GM21717 (cell line): ENCODE measurements around the gene NELL1.

Experiments used
- ATAC-seq: cut with Tn5 transposase; IDR thresholded peaks from one replicate; pipeline ENCODE4 v1.9.1; 2021; ENCODE audit warnings: mild to moderate bottlenecking, moderate library complexity; ENCODE audit not compliant: unreplicated experiment

Gene NELL1

DNA sequence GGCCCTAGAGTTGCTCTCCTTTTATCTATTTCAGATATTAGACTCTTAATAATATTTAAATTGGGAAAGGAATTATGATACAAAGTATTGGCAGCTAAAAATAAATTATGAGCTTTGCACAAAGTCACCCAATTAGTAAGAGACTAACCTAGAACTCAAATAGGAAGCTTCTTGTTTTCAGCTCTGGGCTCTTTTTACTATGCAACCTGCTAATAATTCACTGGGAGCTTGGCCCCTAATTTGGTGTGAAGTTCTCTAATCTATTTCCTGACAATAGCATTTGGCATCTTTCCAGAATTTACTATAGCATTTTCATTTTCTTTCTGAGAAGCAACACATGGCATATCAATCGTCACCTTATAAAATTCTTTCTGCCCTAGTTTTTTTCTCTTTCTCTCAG lies 795.8 kb downstream of the NELL1 start:
- no peak for ATAC-seq

DNA sequence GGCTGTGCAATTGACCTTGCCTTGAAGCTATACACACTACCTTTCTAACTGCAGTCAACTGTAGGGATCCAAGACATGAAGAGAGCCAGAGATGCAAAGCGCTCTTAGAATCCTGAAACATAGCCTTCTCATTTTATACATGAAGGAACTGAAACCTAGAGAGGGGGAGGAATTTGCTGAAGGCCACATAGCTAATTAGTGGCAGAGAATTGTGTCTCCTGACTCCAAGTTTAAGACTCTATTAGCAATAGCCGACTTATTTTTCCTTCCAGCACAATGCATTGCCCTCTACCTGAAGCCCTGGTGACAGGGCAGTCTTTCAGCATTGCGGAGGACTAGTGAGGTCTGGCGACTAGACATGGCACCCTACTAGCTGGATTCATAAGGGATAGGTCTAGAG lies 796.5 kb downstream of the NELL1 start:
- ATAC-seq, result no peak

DNA sequence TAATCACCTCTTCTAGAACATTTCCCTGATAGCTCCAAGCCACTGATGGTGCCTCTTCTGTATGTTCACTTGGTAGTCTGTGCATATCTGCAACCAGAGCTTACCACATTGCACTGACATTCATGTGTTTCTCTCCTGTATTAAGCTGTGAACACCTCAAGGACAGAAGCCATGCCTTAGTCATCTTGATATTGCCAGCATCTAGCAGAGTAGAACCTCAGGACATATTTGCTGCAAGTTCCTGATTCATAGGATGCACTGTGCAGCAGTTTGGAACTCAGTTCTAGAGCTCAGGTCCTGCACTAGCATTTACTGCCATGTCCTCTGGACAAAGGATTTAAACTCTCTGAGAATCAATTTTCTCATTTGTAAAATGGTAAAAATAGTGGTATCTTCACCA lies 801.1 kb downstream of the NELL1 start:
- no peak for ATAC-seq

DNA sequence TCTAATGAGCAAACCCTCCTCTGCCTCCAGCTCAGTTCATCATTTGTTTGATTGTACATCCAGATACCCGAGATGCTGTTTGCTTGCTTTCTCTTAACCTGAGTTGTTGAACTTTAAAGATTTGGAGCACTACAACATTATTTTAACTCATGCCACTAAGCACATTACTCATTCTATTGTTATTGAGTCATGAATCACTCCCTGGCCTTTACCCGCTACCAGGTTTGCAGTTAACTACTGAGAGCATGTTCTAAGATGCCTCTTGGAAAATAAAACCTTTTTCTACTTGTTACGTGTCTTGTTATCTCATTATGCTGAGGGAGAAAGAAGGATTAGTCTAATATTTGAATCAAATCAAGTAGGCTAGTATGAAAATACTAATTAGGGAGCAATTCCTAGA lies 802.9 kb downstream of the NELL1 start:
- ATAC-seq, result no peak

DNA sequence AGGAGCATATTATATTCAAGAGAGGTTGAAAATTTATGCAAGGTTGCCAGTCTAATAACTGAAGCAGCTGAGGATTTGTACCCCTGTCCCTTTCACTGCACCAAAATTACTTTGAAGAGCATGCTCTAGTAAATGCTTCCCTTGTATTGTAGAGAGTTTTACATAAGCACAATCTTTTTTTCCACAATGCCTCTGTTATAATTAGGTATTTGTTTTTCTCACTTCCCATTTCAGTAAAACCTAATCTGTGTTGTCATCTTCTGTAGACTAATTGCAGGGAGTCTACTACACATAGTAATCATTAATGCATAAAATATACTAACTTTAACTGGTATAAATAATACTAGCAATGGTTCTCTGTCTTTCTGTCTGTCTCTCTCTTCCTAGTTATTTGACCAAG lies 805.1 kb downstream of the NELL1 start:
- ATAC-seq, result no peak

DNA sequence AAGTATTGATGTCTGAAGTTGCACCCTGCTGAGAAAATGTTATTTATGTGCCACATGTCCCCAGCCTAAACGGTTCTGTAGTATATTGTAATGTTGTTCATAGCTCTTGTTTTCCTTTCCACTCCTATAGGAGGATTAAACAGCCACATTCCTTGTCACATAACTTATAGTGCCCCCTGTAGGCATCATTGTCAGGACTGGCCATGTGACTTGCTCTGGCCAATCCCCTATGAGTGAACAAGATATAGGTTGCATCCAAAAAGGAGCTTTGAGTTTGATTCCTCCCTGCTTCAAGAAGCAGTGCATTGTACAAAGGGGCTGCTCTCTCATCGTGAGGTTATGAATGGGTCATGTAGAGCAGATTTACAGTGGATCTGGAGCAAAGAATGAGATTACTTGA lies 805.9 kb downstream of the NELL1 start:
- ATAC-seq, result no peak

DNA sequence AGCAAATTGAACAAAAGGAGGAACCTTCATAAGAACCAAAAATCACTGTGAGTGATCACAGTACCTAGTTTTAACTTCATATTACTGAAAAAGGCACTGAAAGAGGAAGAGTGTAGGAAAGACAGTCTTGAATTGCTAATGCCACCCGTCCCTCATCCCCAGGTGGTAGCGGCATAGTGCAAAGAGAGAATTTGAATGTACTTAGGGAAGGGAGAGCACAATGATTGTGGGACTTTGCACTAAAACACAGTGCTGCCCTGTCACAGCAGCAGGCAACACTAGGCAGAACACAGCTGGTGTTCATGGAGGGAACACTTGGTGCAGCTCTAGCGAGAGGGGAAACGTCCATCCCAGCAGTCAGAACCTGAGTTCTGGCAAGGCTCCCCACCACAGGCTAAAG lies 807.2 kb downstream of the NELL1 start:
- ATAC-seq, result no peak

DNA sequence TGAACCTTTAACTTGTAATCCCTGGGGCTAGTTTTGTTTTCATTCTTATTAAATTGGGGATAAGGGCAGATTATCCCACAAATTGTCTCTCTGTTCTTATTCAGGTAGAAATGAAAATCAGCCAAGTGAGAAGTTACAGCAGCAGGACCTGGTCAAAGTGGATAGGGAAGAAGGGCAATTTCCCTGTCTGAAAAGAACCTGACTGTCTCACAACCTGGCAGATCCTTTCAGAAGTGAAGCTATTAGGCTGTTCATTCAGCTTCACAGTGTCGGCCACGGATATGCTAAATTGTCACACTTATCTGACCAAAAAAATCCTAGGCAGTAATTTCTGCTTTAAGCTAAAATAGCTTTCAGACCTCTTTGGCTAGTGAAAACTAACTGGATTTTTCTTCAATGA lies 810.9 kb downstream of the NELL1 start:
- no peak for ATAC-seq

DNA sequence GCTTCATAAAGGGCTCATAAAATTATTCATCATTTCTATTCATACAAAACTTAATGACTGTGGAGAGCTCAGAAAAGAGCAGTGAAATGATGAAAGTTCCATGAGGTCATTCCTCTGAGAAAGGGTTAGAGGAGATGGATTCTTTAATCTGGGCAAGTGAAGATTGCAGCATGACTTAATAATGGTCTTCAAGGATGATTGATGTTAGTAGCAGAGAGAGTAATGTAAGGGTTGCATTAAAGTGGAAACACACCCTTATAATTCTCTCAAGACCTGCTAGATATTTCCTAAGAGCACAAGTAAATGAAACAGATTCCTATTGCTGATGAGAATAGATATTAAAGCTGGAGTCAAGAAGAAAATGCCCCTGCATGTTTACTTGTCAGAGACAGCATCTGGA lies 811.9 kb downstream of the NELL1 start:
- no peak for ATAC-seq

DNA sequence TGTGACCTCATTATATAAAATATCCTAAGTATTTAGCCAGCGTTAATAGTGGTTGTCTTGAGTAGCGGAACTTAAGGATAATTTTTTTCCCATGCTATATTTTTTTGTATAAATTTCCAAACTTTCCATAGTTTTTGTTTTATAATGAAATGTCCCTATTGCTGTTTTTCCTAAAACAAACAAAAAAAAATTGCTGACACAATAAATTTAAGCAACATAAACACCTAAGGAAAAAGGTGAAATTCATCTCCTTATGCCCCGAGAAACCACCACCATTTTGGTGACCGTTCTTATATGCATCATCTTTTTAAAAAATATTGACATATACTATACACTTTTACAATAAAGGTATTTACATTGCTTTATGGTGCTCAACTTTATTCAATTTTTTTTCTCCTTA lies 814.7 kb downstream of the NELL1 start:
- ATAC-seq, result no peak

DNA sequence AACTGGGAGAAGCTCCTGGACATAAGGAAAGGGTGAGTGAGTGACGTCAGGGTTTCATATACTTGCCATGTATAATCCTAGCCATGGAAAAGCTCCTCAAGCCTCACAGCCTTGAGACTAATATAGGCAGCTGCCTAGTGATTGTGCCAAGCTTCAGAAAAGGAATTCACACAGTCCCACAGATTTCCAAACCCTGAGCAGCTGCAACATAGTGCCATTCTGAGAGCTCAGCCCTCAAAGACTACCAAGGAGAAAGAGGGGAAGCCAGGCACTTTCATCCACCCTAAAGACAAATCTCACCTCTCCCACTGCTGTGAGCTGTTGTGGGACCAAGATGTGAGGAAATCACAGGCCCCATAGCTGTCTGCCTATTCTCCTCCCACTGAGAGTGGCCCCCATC lies 815.6 kb downstream of the NELL1 start:
- ATAC-seq, result no peak

DNA sequence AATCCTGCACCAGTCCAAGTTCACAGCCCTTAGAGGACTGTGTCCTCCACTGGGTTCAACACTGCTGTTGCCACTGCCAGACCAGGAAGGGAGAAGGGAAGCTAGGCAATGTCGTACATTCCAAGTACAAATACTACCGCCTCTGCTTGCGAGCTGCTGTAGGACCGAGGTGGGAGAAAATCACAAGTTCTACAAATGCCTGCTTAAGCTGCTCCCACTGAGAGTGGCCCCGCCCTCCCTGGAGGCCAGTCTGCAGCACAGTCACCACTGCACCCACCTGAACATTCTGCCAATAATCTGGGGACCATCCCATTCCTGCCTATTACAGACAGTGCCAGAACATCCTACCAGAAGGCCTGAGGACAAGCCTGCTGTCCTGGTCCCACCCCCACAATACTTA lies 816.0 kb downstream of the NELL1 start:
- no peak for ATAC-seq

DNA sequence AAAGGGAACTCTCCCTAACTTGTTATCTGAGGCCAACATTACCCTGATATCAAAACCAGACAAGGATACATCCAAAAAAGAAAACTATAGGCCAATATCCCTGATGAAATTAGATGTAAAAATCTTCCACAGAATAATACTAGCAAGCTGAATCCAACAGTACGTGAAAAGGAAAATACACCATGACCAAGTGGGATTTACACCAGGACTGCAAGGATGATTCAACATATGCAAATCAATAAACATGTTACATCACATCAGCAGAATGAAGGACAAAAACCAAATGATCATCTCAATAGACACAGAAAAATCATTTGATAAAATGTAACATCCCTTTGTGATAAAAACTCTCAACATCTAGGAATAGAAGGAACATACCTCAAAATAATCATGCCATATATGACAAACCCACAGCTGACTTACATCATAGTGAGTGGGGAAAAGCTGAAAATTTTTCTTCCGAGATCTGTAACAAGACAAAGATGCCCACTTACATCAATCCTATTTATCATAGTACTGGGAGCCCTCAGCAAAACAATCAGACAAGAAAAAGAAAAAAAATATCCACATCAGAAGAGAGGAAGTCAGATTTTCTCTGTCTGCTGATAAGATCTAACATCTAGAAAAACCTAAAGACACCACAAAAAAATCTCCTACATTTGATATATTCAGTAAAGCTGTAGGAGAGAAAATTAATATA lies 820.2 kb downstream of the NELL1 start:
- ATAC-seq, result no peak

DNA sequence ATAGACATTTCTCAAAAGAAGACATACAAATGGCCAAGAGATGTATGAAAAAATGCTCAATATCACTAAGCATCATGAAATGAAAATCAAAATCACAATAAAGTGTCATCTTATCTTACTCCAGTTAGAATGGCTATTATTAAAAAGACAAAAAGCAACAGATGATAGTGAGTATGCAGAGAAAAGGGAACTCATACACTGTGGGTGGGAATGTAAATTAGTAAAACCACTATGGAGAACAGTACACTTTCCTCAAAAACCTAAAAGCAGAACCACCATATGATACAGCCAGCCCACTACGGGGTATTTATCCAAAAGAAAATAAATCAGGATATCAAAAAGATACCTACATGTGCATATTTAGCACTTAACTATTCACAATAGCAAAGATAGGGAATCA lies 823.5 kb downstream of the NELL1 start:
- no peak for ATAC-seq

DNA sequence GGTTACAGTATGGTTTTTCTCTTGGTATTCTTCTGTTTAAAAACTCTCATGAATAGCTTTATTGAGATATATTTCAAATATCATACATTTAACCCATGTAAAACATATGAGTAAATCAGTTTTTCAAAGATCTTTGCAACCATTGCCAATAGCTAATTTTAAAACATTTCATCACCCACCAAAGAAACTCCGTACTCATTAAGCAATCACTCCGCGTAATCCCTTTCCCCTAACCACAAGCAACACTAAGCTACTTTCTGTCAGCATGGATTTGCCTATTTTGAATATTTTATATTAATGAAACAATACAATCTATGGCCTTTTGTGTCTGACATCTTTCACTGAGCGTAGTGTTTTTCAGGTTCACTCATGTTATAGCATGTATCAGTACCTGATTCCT lies 825.6 kb downstream of the NELL1 start:
- ATAC-seq, result no peak

DNA sequence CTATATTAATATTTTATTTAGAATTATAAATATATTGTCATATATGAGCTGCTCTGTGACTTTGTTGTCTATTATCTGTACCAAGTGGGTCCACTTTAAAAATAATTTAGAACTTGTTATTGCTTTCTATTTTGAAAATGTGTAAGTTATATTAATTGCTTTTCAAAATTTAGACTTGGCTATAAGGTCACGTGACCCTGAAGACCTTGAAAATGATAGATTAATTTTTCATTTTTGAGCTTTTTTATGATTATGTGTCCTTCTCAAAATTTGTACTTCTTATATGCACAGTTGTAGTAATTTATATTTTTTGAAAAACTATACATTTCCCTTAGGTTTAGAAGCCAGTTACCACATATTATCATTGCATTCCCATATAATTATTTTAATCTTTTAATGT lies 826.5 kb downstream of the NELL1 start:
- no peak for ATAC-seq

DNA sequence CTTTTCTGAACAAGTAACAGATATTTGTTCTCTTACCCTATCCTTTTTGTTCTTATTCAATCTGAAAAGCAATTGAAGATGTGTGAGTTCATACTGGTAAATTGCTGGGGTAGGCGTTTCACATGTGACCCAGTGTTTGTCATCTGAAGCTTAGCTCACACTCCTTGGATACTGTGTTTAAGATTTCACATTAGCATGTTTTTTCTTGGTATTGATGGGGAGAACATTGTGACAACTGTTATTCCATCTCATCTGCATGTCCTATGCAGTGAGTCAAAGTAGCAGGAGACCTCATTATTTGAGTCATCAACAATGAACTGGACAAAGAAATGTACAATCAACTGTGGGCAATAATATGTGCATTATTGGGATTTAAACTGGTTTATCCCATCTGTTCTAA lies 831.9 kb downstream of the NELL1 start:
- ATAC-seq, result no peak

DNA sequence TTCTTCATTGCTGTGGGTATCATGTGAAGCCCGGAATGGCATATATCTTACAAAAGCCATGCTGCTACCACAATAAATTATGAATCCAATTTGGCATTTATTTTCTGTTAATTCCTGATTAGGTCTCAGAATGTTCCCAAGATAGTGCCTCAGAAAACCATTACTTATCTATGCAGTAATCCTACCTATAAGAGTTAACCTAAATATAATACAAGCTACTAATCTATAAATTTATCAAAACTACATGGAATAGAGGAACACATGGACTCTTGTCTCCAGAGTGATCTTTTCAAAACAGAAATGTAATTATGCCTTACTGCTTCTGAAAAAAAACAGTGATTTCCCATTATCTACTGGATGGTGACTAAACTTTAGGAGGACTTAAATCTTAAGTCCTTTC lies 835.7 kb downstream of the NELL1 start:
- no peak for ATAC-seq

DNA sequence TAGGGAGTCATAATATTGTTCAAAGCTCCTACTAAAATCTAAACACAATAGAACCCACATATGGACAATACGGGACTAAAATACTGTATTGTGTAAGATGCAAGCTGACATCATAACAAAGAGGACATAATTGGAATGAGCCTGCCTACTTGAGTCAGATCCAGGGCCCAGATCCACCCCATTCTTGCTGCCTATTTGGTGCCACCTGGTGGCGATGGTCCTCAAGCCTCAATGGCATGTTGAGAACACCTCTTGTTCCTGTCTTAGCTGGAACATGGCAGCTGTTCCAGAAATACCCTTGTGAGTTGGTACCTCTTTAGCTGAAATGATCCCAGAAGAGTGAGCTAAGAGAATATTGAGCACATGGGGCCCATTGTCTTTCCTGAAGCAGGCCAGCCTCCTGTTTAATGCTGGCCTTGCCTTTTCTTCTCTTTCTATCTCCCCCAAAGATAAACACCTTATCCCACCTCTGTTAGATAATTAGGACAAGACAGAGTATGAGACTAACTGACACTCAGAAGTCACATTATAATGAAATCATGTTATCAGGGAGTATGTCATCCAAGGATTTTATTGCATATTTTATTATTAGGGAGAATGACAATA lies 842.6 kb downstream of the NELL1 start:
- peak; percentile 84 for ATAC-seq

DNA sequence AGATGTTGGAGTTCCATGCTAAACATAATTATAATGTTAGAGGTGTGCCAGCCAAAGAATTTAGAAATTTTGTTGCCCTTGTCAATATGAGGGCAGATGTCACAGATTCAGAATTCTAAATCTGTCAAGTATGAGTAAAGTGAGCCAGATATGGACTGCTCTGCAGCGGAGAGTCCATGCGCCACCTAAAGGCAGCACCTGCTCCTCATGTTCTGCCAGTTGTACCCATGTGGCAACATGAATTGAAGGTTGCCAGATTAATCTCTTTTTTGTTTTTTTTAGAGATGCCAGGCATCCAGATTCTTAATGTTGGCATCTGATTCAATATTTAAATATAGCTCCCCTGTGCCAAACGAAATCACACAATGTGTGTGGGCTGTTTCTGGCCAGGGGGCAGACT lies 844.9 kb downstream of the NELL1 start:
- ATAC-seq, result no peak

DNA sequence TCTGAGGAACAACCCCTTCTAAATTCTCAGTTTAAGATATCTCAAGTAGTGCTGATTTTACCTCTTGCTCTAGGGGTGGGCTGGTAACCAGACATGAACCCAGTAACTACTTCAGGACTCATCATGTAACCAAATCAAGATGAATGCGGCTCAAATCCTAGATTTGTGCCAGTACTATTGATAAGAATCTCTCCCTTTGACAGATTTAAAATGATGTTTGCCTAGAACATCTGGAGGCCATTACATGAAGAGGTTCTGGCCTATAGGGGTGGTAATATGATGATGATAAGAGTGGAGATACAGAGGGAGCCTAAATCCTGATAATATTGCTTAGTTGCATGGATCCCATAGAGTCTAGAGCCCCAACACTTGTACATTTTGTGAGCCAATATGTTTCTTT lies 850.9 kb downstream of the NELL1 start:
- ATAC-seq, result no peak

DNA sequence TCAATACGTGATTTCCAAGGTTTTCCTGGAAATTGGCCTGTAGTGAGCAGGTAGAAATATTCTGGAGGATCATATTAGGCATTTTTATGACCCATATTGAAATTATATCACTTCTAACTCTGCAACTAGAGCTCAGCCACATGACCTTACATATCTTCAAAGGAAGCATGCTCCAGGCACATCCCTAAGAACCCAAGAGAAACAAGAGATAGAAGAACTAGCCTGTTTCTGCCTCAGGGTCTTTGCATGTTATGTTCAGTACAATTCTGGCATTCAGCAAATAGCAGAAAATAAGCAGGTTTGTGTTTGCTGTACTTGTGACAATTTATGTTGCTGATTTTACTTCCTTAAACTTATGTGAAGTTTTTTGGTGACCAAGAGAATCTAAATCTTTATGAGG lies 859.8 kb downstream of the NELL1 start:
- ATAC-seq, result no peak

DNA sequence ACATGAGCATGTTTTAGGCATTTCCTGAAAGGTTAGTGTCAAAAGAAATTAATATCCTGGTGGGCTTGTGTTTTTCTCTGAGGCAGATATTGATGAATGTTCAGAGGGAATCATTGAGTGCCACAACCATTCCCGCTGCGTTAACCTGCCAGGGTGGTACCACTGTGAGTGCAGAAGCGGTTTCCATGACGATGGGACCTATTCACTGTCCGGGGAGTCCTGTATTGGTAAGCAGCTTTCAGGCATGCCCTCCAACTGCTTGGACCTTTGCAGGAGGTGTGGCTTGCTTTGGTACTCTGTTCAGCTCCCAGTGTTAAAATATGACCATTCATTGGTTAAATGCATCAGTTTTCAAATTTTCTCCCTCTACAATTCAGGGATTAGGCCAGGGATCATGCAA lies 864.9 kb downstream of the NELL1 start:
- no peak for ATAC-seq
